IMR-90 (cell line): Measurements from ENCODE around the gene CHD2. TPM values are rescaled to one million over a fixed set of nuclear protein-coding genes. Genes with fewer than 3 reads are reported as not detected.

Source experiments
- ATAC-seq: fragments of 200-7000 bp; cut with Tn5 transposase; 2 replicates; pipeline ENCODE4 v1.9.1; 2020; ENCODE audit warnings: low read depth, mild to moderate bottlenecking, moderate library complexity
- BruUV-seq: library from RNA; stranded (reverse); fragments of 400-500 nt; replicated peaks from 2 replicates; lab custom pipeline; 2021; lab: Mats Ljungman, UMichigan
- CTCF ChIA-PET: fragments of 300-600 bp; formaldehyde crosslinking; extraction: SDS; loops from one replicate; lab custom pipeline; 2021; ENCODE audit warnings: antibody characterized with exemption; lab: Yijun Ruan, JAX
- POLR2A ChIA-PET: fragments of 300-600 bp; sonication (Branson Sonifier 250); formaldehyde crosslinking; loops from one replicate; lab custom pipeline; 2022; ENCODE audit warnings: antibody characterized with exemption; ENCODE audit not compliant: unreplicated experiment; lab: Charles Lee
- DNase-seq: peaks from one replicate; pipeline ENCODE4 v3.0.0; 2013
- H2AFZ ChIP-seq: replicated peaks from 2 replicates; pipeline ENCODE3; 2013; ENCODE audit warnings: low read length, mild to moderate bottlenecking; ENCODE audit not compliant: poor library complexity
- H2AK5ac ChIP-seq: 2 replicates; pipeline ENCODE4 v1.6.1; 2013; ENCODE audit warnings: low read depth, low read length, inconsistent platforms
- H2AK9ac ChIP-seq: replicated peaks from 2 replicates; pipeline ENCODE3; 2013; ENCODE audit warnings: mild to moderate bottlenecking, low read depth, low read length, moderate library complexity; ENCODE audit not compliant: poor library complexity
- H2BK120ac ChIP-seq: 2 replicates; pipeline ENCODE4 v1.6.1; 2013; ENCODE audit warnings: low read depth, low read length, inconsistent platforms
- H2BK15ac ChIP-seq: 3 replicates; pipeline ENCODE4 v1.6.1; 2013; ENCODE audit warnings: low read depth, low read length, inconsistent platforms
- H2BK20ac ChIP-seq: 2 replicates; pipeline ENCODE4 v1.6.1; 2013; ENCODE audit warnings: low read depth, mild to moderate bottlenecking, inconsistent platforms, low read length, moderate library complexity
- H2BK5ac ChIP-seq: 2 replicates; pipeline ENCODE4 v1.6.1; 2013; ENCODE audit warnings: mild to moderate bottlenecking, low read depth, low read length, inconsistent platforms; ENCODE audit not compliant: poor library complexity, severe bottlenecking
- H3K14ac ChIP-seq: replicated peaks from 2 replicates; pipeline ENCODE4 v1.6.1; 2013; ENCODE audit warnings: low read depth, low read length, inconsistent platforms
- H3K18ac ChIP-seq: 2 replicates; pipeline ENCODE4 v1.6.1; 2013; ENCODE audit warnings: low read depth, low read length, control low read depth
- H3K23ac ChIP-seq: 2 replicates; pipeline ENCODE4 v1.6.1; 2013; ENCODE audit warnings: low read depth, low read length, inconsistent platforms
- H3K27ac ChIP-seq: 2 replicates; pipeline ENCODE4 v1.5.1; 2013; ENCODE audit warnings: mild to moderate bottlenecking, control low read depth, low read length; ENCODE audit not compliant: insufficient read depth
- H3K27me3 ChIP-seq: 2 replicates; pipeline ENCODE4 v1.6.1; 2013; ENCODE audit warnings: low read length; ENCODE audit not compliant: control insufficient read depth, insufficient read depth
- H3K36me3 ChIP-seq: 2 replicates; pipeline ENCODE4 v1.6.1; 2013; ENCODE audit warnings: low read length, mixed read lengths; ENCODE audit not compliant: control insufficient read depth, insufficient read depth
- H3K4ac ChIP-seq: 2 replicates; pipeline ENCODE4 v1.6.1; 2013; ENCODE audit warnings: low read depth, low read length, inconsistent platforms
- H3K4me1 ChIP-seq: 2 replicates; pipeline ENCODE4 v1.6.1; 2013; ENCODE audit warnings: low read length, mixed read lengths; ENCODE audit not compliant: control insufficient read depth, insufficient read depth
- H3K4me2 ChIP-seq: 2 replicates; pipeline ENCODE4 v1.6.1; 2013; ENCODE audit warnings: low read depth, mild to moderate bottlenecking, control low read depth, low read length, moderate library complexity
- H3K4me3 ChIP-seq: 2 replicates; pipeline ENCODE4 v1.5.1; 2013; ENCODE audit warnings: low read depth, mild to moderate bottlenecking, control low read depth, low read length, moderate library complexity; ENCODE audit not compliant: insufficient read depth
- H3K56ac ChIP-seq: 2 replicates; pipeline ENCODE4 v1.6.1; 2013; ENCODE audit warnings: low read length, inconsistent platforms; ENCODE audit not compliant: insufficient read depth; ENCODE audit errors: extremely low read depth
- H3K79me1 ChIP-seq, 2 experiments: 2 replicates each; pipeline ENCODE4 v1.6.1; 2013; ENCODE audit warnings: low read length in 2 of 2, inconsistent platforms in 1 of 2, low read depth in 1 of 2
- H3K9ac ChIP-seq: 2 replicates; pipeline ENCODE4 v1.6.1; 2013; ENCODE audit warnings: low read depth, low read length, control low read depth
- H3K9me1 ChIP-seq: 2 replicates; pipeline ENCODE4 v1.6.1; 2013; ENCODE audit warnings: low read length, inconsistent platforms; ENCODE audit not compliant: insufficient read depth
- H3K9me3 ChIP-seq: 2 replicates; pipeline ENCODE4 v1.6.1; 2013; ENCODE audit warnings: low read length; ENCODE audit not compliant: control insufficient read depth, insufficient read depth
- H4K20me1 ChIP-seq: 2 replicates; pipeline ENCODE4 v1.6.1; 2013; ENCODE audit warnings: low read length, inconsistent platforms; ENCODE audit not compliant: insufficient read depth
- H4K5ac ChIP-seq: 2 replicates; pipeline ENCODE4 v1.6.1; 2013; ENCODE audit warnings: mild to moderate bottlenecking, low read depth, low read length, control low read depth
- H4K8ac ChIP-seq, 2 experiments: 2 replicates each; pipeline ENCODE4 v1.6.1; 2013; ENCODE audit warnings: low read depth in 2 of 2, low read length in 2 of 2, control low read depth in 1 of 2, inconsistent platforms in 1 of 2
- H4K91ac ChIP-seq: 2 replicates; pipeline ENCODE4 v1.6.1; 2013; ENCODE audit warnings: low read depth, low read length, inconsistent platforms; ENCODE audit not compliant: insufficient read depth
- BHLHE40 ChIP-seq: fragments of 150-350 bp; IDR thresholded peaks from 2 replicates; pipeline ENCODE4 v1.6.1; 2016; ENCODE audit warnings: mild to moderate bottlenecking, low read depth, low read length
- CEBPB ChIP-seq: IDR thresholded peaks from 2 replicates; pipeline ENCODE4 v1.6.1; 2012; ENCODE audit warnings: low read depth, low read length, improper control_type of control experiment
- CHD1 ChIP-seq: IDR thresholded peaks from 2 replicates; pipeline ENCODE4 v1.6.1; 2012; ENCODE audit warnings: low read depth, low read length, improper control_type of control experiment
- MAFK ChIP-seq: IDR thresholded peaks from 2 replicates; pipeline ENCODE4 v1.6.1; 2012; ENCODE audit warnings: low read depth, low read length, improper control_type of control experiment
- POLR2A ChIP-seq: IDR thresholded peaks from 2 replicates; pipeline ENCODE4 v1.6.1; 2012; ENCODE audit warnings: mild to moderate bottlenecking, low read depth, low read length
- RAD21 ChIP-seq: IDR thresholded peaks from 2 replicates; pipeline ENCODE4 v1.6.1; 2012; ENCODE audit warnings: low read length, improper control_type of control experiment
- RFX5 ChIP-seq: IDR thresholded peaks from 2 replicates; pipeline ENCODE4 v1.8.0; 2012; ENCODE audit warnings: low read depth, mild to moderate bottlenecking, low read length, moderate library complexity
- SMC3 ChIP-seq: fragments of 150-350 bp; IDR thresholded peaks from 2 replicates; pipeline ENCODE4 v1.6.1; 2016; ENCODE audit warnings: low read depth, mild to moderate bottlenecking, antibody characterized with exemption, low read length, moderate library complexity
- WGBS, 2 experiments: methylation state at CpG; one replicate each; pipeline versions ENCODE4 v1.1.5 to v1.1.7; 2013; ENCODE audit warnings: missing lambda C conversion rate in 2 of 2; ENCODE audit not compliant: insufficient read length in 1 of 2; ENCODE audit errors: extremely low coverage in 2 of 2; 5-methylcytosine and 5-hydroxymethylcytosine counted together
- dilution Hi-C: fragments of 300-500 bp; cut with HindIII; formaldehyde crosslinking; loops from one replicate; pipeline ENCODE4 v1.14.3; 2018; ENCODE audit warnings: low sequenced_read_pairs; ENCODE audit not compliant: unreplicated experiment
- in situ Hi-C: fragments of 300-500 bp; cut with MboI; formaldehyde crosslinking; loops from 3 replicates; pipeline ENCODE4 v1.14.3; 2019; ENCODE audit warnings: low sequenced_read_pairs, inconsistent platforms, mixed read lengths
- intact Hi-C: fragments of 100-400 bp; cut with micrococcal nuclease; formaldehyde crosslinking; loops from 2 replicates; pipeline ENCODE4 v1.10.0; 2022
- polyA plus RNA-seq, 3 experiments: library from polyadenylated mRNA; depleted of rRNA; stranded (reverse); fragments of >200 nt; gene quantifications; 2 replicates each; pipeline ENCODE4 v1.2.3, GENCODE V29; 2012; ENCODE audit warnings: low replicate concordance in 1 of 3
- total RNA-seq: library from RNA; depleted of rRNA; stranded (reverse); fragments of >200 nt; gene quantifications from 2 replicates; pipeline ENCODE4 v1.2.3, GENCODE V29; 2012
- TF ChIP-seq, protein P1 (sequence below): conservative IDR thresholded peaks from 2 replicates; pipeline ENCODE4 v1.5.1; 2012; ENCODE audit warnings: mild to moderate bottlenecking, low read depth, low read length, improper control_type of control experiment
- TF ChIP-seq, protein P2 (sequence below): fragments of 150-350 bp; IDR thresholded peaks from 2 replicates; pipeline ENCODE4 v1.6.1; 2017; ENCODE audit warnings: mild to moderate bottlenecking, antibody characterized with exemption, low read length, low read depth

CHD2 gene
- total and polyA plus RNA-seq, 2 of the 4 experiments (the other 2 are of a cell fraction): 44.9 to 64.7 TPM

DNA sequence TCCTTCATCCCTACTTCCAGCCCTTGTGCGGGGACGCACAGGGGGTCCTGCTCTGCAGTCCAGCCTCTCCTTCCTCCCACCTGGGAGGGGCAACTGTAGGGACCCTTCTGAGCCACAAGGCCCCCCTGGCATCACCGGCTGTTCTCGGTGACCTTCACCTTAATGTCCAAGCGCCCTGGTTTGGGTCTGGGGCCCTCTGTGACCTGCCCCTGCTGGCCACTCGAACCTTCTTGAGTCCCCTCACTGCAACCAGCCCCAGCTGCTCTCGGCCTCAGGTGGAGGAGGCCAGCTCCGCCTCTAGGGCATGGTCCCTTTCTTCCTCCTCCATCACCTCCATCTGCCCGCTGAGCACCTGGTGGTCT is 131.0 kb downstream of the CHD2 start:
- H2BK120ac ChIP-seq: no peak overlapping the region
- no peak overlapping the region for H3K27ac ChIP-seq
- H3K9me1 ChIP-seq: peaks cover 3% of the 10 kb centered on the region; the same call in 1 of the 2 replicates
- no TSS peak for BruUV-seq
- H3K9ac ChIP-seq: no peak overlapping the region
- ChIA-PET POLR2A (no interaction called here), CTCF (interaction anchor here (1.1 to 1.7 kb wide), 2 partner anchors 1086 to 1088 kb away, joined by 3 to 5 read pairs; no protein-coding TSS in a partner anchor)
- intact Hi-C loops: loop anchor here (2.0 to 10.0 kb wide), 2 partner anchors 42 to 964 kb away; no protein-coding TSS in a partner anchor
- no peak overlapping the region for H2AFZ ChIP-seq
- H4K5ac ChIP-seq: no peak overlapping the region
- no peak overlapping the region for H4K91ac ChIP-seq
- H2AK5ac ChIP-seq: no peak overlapping the region
- H2BK5ac ChIP-seq: no peak overlapping the region
- no peak overlapping the region for H3K23ac ChIP-seq
- H3K56ac ChIP-seq: no peak overlapping the region
- peak overlapping the region; percentile 63 for H2AK9ac ChIP-seq
- H3K4me3 ChIP-seq: no peak overlapping the region
- peaks cover 28% of the 10 kb centered on the region for H4K20me1 ChIP-seq
- H4K8ac ChIP-seq: no peak overlapping the region
- H3K9me3 ChIP-seq: no peaks in the 10 kb centered on the region
- H3K27me3 ChIP-seq: no peaks in the 10 kb centered on the region
- peaks cover 22% of the 10 kb centered on the region for H3K4me1 ChIP-seq
- dilution Hi-C loops: no loop called here
- no peak for TF ChIP-seq RAD21
- no peak for TF ChIP-seq BHLHE40
- TF ChIP-seq CHD1: no peak
- no peak for TF ChIP-seq RFX5
- TF ChIP-seq CEBPB: no peak
- no peak for TF ChIP-seq MAFK
- TF ChIP-seq SMC3: no peak
- TF ChIP-seq, protein P1, sequence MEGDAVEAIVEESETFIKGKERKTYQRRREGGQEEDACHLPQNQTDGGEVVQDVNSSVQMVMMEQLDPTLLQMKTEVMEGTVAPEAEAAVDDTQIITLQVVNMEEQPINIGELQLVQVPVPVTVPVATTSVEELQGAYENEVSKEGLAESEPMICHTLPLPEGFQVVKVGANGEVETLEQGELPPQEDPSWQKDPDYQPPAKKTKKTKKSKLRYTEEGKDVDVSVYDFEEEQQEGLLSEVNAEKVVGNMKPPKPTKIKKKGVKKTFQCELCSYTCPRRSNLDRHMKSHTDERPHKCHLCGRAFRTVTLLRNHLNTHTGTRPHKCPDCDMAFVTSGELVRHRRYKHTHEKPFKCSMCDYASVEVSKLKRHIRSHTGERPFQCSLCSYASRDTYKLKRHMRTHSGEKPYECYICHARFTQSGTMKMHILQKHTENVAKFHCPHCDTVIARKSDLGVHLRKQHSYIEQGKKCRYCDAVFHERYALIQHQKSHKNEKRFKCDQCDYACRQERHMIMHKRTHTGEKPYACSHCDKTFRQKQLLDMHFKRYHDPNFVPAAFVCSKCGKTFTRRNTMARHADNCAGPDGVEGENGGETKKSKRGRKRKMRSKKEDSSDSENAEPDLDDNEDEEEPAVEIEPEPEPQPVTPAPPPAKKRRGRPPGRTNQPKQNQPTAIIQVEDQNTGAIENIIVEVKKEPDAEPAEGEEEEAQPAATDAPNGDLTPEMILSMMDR: no peak
- TF ChIP-seq POLR2A: no peak
- TF ChIP-seq, protein P2, sequence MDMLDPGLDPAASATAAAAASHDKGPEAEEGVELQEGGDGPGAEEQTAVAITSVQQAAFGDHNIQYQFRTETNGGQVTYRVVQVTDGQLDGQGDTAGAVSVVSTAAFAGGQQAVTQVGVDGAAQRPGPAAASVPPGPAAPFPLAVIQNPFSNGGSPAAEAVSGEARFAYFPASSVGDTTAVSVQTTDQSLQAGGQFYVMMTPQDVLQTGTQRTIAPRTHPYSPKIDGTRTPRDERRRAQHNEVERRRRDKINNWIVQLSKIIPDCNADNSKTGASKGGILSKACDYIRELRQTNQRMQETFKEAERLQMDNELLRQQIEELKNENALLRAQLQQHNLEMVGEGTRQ: no peak
- H3K36me3 ChIP-seq: peaks cover 15% of the 10 kb centered on the region
- H3K14ac ChIP-seq: no peak overlapping the region
- DNase-seq: no peak
- H2BK20ac ChIP-seq: no peak overlapping the region
- H3K79me1 ChIP-seq: peaks cover 11 to 13% of the 10 kb centered on the region in 2 experiments
- no peak overlapping the region for H2BK15ac ChIP-seq
- 88% methylated on average over 1 of the region's 9 CpGs; no CpG with 5 or more reads in 1 of the 2 experiments for WGBS, 2 experiments
- H3K4ac ChIP-seq: no peak overlapping the region
- no peak overlapping the region for H3K18ac ChIP-seq
- no peak for ATAC-seq
- in situ Hi-C loops: loop anchor here (5.0 to 10.0 kb wide), 3 partner anchors 964 to 1294 kb away; no protein-coding TSS in a partner anchor
- no peak overlapping the region for H3K4me2 ChIP-seq
